Neural crest cell (in vitro differentiated cells): ENCODE measurements around the gene TP73. TPM values are rescaled to one million over a fixed set of nuclear protein-coding genes. Genes with fewer than 3 reads are reported as not detected.

Experiments used
- DNase-seq: peaks from one replicate; pipeline ENCODE4 v3.0.0; 2021; ENCODE audit warnings: low read depth, mixed read lengths, low spot score
- H3K27ac Mint-ChIP-seq: one replicate; pipeline ENCODE4 v1.8.0; 2021; ENCODE audit warnings: mild to moderate bottlenecking, mixed read lengths; ENCODE audit not compliant: unreplicated experiment
- H3K27me3 Mint-ChIP-seq: 2 replicates; pipeline ENCODE4 v1.8.0; 2021; ENCODE audit warnings: low read depth, mild to moderate bottlenecking, mixed read lengths
- H3K36me3 Mint-ChIP-seq: 2 replicates; pipeline ENCODE4 v1.8.0; 2021; ENCODE audit warnings: low read depth, mild to moderate bottlenecking, mixed read lengths
- H3K4me1 Mint-ChIP-seq: 2 replicates; pipeline ENCODE4 v1.8.0; 2021; ENCODE audit warnings: mixed read lengths
- H3K4me3 Mint-ChIP-seq: one replicate; pipeline ENCODE4 v1.8.0; 2021; ENCODE audit warnings: mild to moderate bottlenecking, mixed read lengths
- H3K9me3 Mint-ChIP-seq: 2 replicates; pipeline ENCODE4 v1.8.0; 2021; ENCODE audit warnings: mixed read lengths
- total RNA-seq: library from RNA; stranded (reverse); gene quantifications from 2 replicates; pipeline ENCODE4 v1.2.1, GENCODE V29; 2021
- TF ChIP-seq, protein P1 (sequence below): fragments of 200-600 bp; sonication (generic); conservative IDR thresholded peaks from 2 replicates; pipeline ENCODE4 v1.5.0; 2021; ENCODE audit warnings: antibody characterized with exemption, mild to moderate bottlenecking

TP73 gene
- total RNA-seq, 1 donor from 2014 or later: 1.5 TPM

DNA sequence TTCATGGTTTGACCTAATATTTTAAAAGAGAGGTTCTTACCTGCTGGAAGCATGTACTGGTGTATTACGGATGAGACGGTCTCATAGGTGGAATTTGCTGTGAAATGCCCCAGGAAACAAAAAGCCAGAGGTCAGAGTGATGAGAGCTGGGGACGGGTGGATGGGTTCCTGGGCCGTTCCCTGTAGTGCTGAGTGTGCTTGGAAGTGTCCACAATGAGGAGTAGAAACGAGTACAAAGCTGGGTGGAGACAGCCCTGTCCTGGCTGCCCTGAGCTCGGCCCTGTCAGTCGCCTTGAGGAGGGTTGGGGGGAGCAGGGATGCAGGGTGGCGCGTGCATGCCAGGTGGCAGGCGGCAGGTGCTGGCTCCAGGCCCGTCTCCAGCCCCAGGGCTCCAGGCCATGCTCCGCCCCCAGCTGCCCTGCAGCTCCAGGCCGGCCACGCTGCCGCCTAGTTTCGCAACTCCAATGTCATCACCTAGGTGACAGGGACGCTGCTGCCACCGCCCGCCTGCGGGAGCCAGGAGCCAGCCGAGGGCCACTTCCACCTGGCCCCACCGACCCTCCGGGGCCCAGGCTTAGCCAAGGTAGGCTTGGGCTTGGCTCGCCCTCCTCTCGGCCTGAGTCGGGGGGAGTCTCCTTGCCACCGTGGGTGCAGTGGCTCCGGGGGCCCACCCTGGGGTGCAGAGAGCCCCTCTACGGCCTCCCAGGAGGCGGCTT, 16.4 kb downstream of the TP73 start:
- TF ChIP-seq, protein P1, sequence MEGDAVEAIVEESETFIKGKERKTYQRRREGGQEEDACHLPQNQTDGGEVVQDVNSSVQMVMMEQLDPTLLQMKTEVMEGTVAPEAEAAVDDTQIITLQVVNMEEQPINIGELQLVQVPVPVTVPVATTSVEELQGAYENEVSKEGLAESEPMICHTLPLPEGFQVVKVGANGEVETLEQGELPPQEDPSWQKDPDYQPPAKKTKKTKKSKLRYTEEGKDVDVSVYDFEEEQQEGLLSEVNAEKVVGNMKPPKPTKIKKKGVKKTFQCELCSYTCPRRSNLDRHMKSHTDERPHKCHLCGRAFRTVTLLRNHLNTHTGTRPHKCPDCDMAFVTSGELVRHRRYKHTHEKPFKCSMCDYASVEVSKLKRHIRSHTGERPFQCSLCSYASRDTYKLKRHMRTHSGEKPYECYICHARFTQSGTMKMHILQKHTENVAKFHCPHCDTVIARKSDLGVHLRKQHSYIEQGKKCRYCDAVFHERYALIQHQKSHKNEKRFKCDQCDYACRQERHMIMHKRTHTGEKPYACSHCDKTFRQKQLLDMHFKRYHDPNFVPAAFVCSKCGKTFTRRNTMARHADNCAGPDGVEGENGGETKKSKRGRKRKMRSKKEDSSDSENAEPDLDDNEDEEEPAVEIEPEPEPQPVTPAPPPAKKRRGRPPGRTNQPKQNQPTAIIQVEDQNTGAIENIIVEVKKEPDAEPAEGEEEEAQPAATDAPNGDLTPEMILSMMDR: no peak
- Mint-ChIP-seq H3K27me3 (peaks cover 28% of the 10 kb centered on the region), H3K4me1 (peaks cover 21% of the 10 kb centered on the region), H3K4me3 (no peak overlapping the region), H3K9me3 (no peaks in the 10 kb centered on the region), H3K36me3 (no peaks in the 10 kb centered on the region), H3K27ac (no peak overlapping the region)
- DNase-seq: no peak

DNA sequence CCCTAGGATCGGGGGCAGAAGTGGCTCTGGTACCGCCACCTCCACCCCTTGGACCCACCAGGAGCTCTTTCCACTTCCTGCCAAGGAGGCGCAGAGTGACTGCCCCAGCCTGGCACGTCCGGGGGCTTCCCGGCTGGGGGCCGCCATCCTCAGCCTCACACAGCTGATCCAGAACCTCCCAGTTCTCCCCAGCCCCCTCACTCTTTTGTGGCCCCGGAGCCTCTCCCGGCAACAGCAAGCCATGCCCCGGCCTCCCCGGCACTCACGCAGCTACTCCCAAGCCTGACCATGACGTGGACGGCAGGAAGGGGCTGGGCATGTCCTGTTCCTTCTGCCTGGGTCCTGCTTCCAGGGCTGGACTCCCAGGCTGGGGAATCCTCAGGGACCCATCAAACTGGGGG, 17.1 kb downstream of the TP73 start:
- H3K36me3 Mint-ChIP-seq: no peaks in the 10 kb centered on the region
- no peak overlapping the region for H3K27ac Mint-ChIP-seq
- peaks cover 28% of the 10 kb centered on the region for H3K27me3 Mint-ChIP-seq
- no peak overlapping the region for H3K4me3 Mint-ChIP-seq
- TF ChIP-seq, protein P1: no peak
- DNase-seq: no peak
- H3K9me3 Mint-ChIP-seq: no peaks in the 10 kb centered on the region
- H3K4me1 Mint-ChIP-seq: peaks cover 21% of the 10 kb centered on the region

DNA sequence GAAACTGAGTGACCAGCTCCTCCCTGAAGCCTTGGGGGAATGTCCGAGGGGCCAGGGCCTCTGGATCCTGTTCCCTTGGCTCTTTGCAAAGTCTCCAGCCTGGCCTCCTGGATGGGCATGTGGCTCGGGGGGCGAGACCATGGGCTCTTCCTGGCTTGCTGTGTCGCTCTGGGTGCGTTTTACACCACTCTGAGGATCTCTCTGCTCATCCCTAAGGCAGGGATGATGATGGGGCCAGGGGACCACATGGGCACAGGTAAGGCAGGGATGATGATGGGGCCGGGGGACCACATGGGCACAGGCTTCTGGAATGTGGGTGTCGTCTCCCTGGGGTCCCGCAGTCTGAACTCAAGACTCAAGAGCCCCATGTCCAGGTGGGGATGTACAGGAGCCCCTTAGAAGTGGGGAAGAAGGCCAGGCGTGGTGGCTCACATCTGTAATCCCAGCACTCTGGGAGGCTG, 17.7 kb downstream of the TP73 start:
- H3K36me3 Mint-ChIP-seq: no peaks in the 10 kb centered on the region
- no peak overlapping the region for H3K4me3 Mint-ChIP-seq
- no peak overlapping the region for H3K27ac Mint-ChIP-seq
- TF ChIP-seq, protein P1: no peak
- peaks cover 18% of the 10 kb centered on the region for H3K4me1 Mint-ChIP-seq
- no peaks in the 10 kb centered on the region for H3K9me3 Mint-ChIP-seq
- DNase-seq: no peak
- H3K27me3 Mint-ChIP-seq: peaks cover 28% of the 10 kb centered on the region

DNA sequence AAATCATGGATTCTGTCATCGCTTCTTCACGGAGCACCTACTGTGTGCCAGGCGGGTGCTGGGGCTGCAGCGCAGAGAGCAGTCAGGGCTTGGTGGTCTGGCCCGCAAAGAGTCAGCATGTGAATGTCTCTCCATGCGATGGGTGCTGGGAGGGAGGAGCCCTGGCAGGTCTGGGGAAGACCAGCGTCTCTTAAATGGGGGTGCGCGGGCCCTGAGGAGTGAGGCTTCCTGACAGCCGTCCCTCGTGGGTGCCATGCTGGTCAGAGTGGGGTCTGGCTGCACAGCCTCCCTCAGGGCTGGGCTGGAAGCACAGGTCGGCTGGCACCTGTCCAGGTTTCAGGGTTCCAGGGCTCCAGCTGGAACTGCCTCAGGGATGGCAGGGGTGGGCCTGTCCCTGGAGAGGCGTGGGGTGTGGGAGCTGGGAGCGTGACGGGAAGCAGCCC, 18.5 kb downstream of the TP73 start:
- no peaks in the 10 kb centered on the region for H3K36me3 Mint-ChIP-seq

DNA sequence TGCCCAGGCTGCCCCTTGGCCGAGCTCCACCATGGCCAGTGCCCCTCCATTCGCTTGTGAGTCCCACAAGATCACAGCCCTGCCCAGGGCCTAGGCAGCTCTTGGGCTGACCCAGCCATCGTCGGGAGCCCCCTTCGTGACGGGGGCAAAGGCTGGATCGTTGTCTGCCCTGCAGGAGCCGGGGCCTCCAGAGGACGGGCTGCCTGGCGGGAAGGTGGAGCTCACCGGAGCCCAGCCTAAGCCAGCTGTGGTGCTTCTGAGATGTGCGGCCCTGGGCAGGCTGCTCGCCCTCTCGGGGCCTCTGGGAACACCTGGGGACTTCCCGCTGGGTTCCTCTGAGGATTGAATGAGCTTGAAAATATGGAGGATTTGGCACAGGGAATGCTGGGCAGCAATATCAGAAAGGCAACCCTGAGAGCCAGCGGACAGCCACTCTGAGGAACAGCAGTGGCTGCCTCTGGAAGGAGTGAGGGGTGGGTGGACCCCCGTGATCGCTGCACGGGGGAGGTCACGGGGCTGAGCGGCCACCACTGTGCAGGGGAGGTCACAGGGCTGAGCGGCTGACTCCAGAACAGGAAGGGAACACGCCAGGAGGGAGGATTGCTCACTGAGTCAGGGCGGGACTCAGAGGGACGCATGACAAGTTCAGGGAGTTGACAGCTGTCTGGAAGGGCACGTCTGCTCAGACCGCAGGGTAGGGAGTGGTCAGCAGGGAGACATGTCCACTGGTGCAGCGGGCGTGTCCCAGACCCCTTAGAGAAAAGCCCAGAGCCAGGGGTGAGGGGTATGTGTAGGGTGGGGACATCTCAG, 19.3 kb downstream of the TP73 start:
- Mint-ChIP-seq H3K27ac (no peak overlapping the region), H3K4me1 (peaks cover 10% of the 10 kb centered on the region), H3K27me3 (peaks cover 28% of the 10 kb centered on the region), H3K9me3 (no peaks in the 10 kb centered on the region), H3K4me3 (no peak overlapping the region), H3K36me3 (no peaks in the 10 kb centered on the region)
- TF ChIP-seq, protein P1: no peak
- DNase-seq: no peak

More for the DNA sequence above, 18.5 kb downstream of the TP73 start:
- no peaks in the 10 kb centered on the region for H3K9me3 Mint-ChIP-seq
- DNase-seq: no peak
- no peak overlapping the region for H3K27ac Mint-ChIP-seq
- peaks cover 28% of the 10 kb centered on the region for H3K27me3 Mint-ChIP-seq
- H3K4me3 Mint-ChIP-seq: no peak overlapping the region
- TF ChIP-seq, protein P1: no peak
- H3K4me1 Mint-ChIP-seq: peaks cover 16% of the 10 kb centered on the region
